HG02885 (cell line): ENCODE measurements around the gene EVA1A.
A peak's percentile ranks its signal among the peaks of the same experiment; 100 is the strongest.

Source experiments
- ATAC-seq: cut with Tn5 transposase; IDR thresholded peaks from one replicate; pipeline ENCODE4 v1.9.1; 2021; ENCODE audit warnings: mild to moderate bottlenecking; ENCODE audit not compliant: unreplicated experiment, poor library complexity

Gene EVA1A

DNA sequence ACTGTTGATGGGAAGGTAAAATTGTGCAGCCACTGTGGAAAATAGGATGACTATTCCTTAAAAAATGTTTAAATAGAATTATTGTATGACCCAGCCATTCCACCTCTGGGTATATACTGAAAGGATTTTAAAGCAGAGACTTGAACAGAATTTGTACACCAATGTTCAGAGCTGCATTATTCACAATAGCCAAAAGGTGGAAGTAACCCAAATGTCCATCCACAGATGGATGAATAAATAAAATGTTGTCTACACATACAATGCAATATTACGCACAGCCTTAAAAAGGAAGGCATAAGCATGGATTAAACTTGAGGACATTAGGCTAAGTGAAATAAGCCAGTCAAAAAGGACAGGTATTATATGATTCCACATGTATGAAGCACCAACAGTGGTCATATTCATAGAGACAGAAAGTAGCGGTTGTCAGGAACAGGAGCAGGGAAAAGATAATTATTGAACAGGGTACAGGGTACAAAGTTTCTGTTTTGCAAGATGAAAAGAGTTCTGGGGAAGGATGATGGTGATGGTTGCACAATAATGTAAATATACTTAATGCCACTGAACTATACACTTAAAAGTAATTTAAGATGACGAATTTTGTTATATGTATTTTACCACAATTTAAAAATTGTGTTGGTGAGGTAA is 39.4 kb downstream of the EVA1A start:
- ATAC-seq = no peak

DNA sequence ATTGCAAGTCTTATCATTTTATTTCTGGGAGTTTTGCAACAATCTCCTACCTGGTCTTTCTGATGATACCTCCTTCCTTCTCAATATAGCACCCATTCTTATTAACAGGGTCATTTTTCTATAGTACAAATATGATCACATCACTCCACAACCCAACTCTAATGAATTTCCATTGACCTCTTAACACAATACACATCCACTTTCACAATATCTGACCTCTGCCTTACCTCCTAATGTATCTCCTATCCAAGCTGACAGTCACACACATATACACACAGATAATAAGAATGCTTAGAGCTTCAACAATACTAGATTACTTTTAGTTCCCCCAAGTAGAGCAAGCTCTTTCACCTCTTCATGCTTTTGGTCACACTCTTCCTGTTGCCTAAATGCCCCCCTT is 40.9 kb downstream of the EVA1A start:
- ATAC-seq = no peak

DNA sequence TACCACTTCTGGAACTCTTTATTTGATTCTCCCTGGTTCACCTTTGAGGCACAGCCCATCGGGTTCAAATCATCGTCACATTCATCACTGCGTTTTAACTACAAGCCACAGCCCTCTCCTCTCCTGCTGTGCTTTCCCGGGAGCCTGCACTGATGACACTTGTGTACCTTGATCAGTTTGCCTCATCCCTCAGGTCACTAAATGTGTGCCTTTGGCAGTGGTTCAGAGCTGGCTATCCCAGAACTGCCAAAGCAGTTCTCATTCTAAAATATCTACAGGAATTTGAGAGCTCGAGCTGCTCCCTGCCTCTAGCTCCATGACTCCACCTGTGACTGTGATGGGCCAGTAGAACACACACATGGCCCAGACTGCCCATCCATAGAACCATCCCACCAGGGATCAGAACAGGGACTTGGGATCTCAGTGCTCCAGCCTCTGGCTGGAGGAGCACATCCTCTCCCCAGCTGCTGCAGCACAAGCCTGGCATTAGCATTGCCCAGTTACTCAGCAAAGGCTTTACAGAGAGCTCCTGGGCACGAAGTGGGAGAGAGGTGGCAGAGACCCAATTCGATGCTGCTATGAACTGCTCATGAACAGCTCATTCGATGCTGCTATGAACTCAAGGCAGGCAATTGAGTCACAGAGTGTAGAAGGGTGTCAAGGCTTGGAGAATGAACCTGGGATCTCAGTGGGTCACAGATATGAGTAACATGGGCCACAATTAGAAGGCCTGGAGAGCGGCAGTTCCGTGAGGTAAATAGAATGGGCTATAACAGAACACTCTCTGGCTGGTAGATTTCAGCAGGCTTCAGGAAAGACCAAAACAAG is 41.9 kb downstream of the EVA1A start:
- no peak for ATAC-seq

DNA sequence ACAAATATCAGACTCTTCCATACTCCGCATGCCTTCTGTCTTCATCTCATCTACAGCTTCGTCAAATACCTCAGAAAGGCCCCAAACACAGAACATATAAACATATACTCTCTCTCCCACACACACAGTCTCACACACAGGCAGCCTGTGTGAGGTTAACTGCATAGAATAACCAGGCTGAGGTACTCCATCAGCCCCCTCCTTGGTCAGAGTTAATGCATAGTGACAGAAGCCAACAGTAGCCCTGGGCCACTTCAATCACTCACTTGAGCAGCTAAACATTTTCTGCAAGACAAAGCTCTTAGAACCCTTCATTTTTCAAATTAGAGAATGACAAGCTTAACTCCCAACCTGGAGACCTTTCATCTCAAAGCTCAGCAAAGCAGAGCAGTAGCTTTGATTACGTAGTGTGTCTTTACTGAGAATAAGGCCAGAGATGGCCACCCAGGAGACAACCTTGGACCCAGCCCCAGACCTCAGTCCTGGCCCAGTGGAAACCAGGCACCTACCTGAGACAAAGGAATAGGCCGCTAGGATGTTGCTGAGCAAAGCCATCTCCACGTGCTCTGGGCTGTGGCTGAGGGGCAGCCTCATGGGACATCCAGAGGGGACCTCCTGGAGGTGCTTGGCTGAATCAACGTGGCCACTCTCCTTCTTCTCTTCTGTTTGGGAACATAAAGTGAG is 43.0 kb downstream of the EVA1A start:
- no peak for ATAC-seq

DNA sequence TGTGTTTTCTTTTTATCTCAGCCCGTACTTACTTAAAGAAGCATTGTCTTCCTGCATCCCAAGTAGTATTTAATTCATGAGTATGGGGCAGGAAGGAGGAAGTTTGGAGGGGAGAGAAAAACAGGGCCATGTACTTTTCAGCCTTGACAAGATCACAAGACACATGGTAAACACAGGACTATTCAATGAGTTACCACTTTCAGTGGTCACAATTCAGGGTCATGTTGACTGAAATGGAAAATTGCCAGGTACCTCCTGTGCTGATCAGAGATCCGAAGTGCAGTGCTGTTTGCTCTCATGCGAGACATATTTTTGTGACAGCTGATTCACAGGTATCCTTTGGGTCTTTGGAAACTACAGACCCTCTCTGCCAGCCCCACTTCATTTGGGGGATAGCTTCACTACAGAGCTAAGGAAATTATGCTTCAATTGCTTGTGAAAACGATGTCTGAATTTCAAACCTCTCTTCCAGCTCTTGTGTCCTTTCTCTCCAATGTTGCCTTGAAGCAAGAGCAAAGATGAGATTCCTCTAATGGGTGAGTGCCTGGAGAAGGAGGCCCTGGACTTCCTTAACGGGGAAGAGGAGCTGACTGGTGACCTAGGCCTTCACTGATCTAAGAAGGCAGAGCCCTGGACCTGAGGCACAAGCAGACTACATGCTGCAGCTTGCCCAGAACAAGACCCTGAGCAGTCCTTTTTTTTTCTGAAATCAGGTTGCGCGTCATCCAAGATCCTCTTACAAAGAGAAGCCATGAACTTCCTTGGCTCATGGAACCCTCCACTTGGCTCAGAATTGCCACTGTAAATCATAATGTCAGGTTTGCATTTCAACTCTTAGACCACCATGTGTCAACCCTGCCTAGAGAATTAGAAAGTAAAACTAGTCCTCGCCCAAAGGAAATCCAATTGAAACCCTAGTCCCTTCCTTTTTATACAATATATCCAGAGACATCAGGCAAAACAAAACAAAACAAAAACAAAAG is 44.1 kb downstream of the EVA1A start:
- ATAC-seq = peak; percentile 92

DNA sequence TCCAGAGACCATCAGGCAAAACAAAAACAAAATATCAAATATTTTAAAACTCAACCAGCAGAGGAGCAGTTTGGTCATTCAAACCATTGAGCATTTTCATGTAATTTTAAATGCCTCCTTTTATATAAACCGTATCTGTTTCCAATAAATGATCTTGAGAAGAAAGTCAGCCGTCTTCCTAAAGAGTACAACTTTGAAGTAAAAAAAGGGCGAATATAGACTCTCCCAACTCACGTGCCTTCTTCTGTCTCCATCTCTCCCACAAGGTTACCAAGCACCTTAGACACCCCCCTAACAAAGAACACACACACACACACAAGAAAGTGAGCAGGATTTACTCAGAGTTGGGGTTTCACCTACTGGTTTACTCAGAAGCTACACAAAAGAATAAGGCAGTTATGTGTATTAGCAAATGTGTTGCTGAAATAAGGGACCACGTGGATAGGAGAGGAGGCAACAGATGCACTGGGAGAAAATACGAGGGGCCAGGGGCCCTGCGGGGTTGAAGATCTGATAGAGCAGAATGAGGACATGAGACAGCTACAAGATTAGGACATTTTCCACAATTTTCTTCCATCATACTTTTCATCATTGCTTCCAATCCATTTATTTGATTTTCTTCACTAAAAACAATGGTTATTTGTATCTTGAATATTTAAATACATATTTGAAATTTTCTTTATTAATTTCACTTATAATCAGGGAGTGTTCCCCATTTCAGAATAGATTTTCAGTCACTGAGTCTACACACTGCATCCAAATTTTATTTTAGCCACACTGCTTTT is 45.0 kb downstream of the EVA1A start:
- ATAC-seq = peak; percentile 9

DNA sequence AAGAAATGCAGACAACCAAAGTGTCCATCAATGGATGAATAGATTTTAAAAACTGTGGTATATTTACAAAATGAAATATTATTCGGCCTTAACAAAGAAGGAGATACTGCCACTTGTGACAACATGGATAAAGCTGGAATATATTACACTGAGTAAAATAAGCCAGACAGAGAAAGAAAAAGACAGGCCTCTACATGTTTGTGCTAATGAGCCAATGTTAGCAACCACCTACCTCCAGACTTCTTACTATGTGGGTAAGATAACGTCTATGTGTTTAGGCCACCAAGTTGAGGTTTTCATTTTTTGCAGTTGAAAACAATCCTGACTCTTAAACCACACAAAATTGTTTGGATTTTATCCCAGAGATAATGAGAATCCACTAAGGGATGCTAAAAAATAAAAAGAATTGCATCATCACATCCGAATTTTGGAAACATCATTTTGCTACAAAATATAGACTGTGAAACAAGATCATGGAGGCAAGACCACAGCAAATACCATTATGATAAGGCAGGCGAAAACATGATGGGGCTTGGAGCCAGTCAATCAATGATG is 47.0 kb downstream of the EVA1A start:
- no peak for ATAC-seq

DNA sequence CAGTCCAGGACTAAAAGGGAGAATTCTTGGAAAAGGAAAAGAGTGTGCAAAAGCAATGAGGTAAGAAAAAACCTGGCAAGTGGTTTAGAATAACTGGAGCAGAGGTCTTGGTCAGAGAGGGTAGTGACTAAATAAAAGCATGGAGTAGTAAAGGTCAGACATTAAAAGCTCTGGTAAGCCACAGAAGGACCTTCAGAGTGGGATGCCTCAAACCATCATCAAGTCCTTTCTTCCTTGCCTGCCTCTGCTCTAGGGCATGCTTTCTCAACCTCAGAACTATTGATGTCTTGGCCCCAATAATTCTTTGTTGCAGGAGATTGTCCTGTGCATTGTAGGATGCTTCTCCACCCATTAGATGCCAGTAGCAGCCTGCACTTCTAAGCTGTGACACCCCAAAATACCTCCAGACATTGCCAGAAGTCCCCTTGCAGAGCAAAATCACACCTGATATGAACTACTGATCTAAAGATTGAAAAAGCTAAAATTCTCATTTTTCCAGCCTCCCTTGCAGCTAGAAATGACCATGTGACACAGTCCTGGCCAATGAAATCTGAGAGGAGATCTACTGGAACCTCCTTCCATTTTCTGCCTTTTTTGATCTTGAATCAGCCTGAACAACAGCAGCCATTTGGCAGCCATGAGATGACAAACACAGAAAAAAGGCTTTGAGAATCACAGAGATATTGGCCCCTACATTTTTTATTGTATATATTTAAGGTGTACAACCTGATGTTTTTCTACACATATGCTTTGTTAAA is 48.1 kb downstream of the EVA1A start:
- ATAC-seq = no peak

DNA sequence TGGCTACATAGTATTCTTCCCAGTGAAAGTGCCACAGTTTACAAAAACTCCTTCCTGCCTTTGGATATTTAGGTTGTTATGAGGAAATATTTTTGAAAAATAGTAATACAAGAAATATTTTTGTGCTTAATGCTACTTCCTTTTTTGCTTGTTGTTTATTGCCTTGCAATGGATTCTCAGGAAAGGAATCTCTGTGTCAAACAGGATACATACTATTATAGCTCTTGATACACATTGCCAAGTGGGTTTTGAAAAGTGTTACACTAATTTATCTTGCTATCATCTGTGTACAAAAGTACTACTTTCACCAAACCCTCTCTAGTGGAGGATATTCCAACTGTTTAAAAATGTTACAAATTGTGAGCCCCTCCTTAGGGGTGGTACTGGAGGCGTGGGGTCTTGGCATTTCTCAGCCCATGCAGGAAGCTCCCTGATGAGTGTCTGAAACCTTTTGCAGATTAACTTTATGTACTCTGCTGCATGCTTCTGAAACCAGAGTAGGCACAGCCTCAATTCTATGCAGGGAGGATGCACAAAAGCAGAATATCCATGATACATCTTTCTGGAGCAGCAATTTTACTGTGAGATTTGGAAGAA is 54.5 kb downstream of the EVA1A start:
- ATAC-seq = no peak

DNA sequence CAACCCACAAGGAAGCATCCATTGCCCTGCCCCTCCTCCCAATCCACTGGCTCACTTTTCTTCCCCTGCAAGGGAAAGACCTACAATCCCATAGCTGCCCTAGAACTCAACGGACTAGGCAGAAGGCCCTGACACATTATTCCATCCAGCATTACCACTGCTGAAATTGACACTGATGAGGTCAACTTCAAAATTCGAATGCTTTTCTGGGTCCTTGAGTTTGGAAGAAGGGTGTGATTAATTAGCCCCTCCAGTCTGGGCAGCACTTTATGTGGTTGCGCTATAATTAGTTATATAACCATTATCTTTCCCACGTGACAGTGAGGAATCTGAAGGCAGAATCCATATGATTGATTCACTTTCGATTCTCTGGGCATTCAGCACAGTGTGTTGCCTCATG is 55.7 kb downstream of the EVA1A start:
- ATAC-seq = no peak

DNA sequence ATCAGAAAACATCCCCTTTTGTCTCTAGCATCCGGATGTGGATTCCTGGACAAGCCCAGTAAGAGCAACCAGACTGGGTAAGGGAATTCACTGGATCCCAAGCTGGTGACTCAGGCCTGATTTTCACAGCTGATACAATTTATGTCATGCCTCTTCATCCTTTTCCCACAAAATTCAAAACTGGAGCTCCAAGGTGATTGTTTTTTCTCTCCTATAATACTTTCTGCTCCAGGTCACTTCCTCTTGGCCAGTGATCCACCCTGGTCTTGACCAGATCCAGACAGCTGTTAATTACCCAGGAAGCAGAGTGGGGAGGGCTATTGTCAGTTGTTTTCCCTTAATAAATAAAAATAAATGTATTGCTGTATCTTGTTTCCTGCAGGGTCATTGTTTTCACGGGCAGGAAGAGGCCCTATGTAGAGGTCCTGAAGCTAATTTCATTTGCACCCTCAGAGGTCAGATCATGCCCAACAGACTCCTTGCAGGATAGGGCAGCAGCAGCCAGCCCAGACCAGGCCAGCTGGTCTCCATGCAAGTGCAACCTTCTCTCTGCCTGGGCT is 57.6 kb downstream of the EVA1A start:
- no peak for ATAC-seq

DNA sequence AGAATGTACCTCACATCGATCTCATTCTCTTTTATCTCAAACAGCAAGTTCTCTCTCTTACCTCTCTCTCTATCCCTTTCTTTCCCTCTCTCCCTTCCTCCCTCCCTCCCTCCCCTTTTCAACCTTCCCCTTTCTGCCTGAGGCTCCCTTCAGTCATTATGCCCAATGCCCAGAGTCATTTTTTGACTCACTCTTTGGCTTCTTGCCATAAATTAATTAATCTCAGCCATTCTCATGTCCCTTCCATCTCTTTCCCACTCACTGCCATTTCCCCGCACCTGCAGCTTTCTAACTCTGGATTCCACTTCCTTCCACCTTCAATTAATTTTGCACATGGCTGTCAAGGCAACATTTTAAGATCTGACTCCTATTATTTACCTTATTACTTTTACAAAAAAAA is 60.1 kb downstream of the EVA1A start:
- no peak for ATAC-seq

DNA sequence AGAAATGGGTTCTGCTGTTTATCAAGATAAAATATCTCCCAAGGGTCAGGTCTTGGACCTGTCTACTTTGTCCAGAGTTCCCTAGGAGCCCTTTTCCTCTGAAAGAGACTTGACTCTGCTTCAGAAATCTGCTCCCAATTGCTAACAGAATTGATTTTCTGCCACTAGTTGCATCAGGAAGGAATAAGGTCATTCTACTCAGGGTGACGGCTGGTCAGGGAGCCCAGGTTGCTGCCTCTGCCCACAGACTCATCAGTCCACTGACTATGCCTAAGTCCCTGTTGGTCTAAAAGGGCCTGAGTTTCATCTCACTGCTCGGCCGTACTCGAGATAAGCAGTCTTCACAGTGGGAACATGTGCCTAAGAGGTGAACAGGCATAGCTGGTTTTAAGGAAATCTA is 61.2 kb downstream of the EVA1A start:
- ATAC-seq = no peak

DNA sequence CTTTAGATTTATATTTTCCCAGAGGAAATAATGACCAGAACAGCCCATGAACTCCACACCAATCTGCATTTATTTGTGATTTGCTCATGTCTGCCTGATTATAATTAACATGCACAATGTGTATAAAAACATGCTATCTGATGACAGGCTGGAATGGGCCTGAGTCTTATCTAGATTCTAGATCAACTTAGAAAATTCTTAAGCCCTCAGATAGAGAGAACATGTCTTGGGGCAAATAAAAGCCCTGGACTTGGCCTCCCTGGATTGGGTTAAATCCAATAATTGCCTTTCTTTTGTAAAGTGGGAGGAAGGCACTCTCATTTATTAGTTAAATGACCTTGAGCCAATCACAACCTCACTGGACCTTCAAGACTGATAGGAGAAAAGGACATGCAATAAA is 61.8 kb downstream of the EVA1A start:
- no peak for ATAC-seq

DNA sequence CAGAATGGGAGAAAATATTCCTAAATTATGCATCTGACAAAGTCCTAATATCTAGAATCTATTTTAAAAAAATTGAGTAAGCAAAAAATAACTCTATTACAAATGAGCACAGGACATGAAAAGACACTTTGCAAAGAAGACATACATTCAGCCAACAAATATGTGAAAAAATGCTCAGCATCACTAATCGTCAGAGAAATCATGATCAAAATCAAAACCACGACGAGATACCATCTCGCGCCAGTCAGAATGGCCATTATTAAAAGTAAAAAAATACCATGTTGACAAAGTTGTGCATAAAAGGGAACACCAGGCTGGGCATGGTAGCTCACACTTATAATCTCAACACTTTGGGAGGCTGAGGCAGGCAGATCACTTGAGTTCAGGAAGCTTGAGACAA is 63.5 kb downstream of the EVA1A start:
- ATAC-seq = no peak

DNA sequence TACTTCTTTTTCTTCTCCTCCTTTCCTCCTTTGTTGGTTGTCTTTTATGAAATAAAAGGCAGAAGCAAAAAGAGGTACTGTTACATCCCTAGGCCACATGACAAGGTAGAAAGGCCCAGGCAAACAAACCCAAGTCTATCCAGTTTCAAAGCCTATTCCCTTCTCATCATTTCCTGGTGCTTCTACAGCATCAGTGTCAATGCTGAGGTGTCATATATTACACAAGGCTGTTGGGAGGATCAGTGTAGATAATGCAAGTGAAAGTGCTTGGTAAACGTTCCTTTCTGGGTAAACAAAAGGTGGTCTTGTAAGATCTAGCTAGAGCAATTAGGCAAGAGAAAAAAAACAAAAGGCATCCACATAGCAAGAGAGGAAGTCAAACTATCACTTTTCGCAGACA is 64.9 kb downstream of the EVA1A start:
- ATAC-seq = no peak

DNA sequence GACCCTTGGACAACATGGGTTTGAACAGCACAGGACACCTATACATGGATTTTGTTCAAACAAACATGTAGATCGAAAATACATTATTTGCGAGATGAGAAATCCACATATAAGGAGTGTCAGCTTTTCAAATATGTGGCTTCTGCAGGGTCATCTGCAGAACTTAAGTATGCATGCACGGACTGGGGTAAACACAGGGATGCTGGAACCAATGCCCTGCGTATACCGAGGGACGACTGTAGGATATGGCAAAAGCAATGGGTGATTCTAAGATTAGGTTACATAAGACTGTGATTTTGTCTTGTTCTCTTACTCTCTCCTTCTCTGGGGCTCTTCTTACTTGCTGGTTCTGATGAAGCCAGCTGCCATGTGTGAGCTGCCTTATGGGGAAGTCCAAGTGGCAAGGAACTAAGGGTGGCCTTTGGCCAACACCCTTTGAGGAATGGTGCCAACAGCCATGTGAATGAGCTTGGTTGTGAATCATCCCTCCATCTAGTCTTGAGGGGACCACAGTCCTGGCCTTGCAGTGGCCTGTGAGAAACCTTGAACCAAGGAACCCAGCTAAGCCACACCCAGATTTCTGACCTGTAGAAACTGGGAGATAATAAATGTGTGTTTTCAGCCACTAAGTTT is 66.5 kb downstream of the EVA1A start:
- no peak for ATAC-seq
